HEK293 (cell line): Measurements from ENCODE around the gene DVL1.

Source experiments
- CTCF ChIA-PET: fragments of 350-600 bp; formaldehyde crosslinking; extraction: SDS; loops from one replicate; lab custom pipeline; 2021; ENCODE audit warnings: antibody characterized with exemption; lab: Yijun Ruan, JAX
- POLR2A ChIA-PET: fragments of 300-600 bp; formaldehyde crosslinking; extraction: SDS; loops from one replicate; lab custom pipeline; 2020; ENCODE audit warnings: antibody characterized with exemption, inconsistent platforms; lab: Yijun Ruan, JAX
- H3K27ac ChIP-seq: fragments of 200-500 bp; sonication (Bioruptor generic); 2 replicates; pipeline ENCODE4 v1.5.1; 2014; ENCODE audit warnings: low read depth, low read length, control low read depth, inconsistent platforms; ENCODE audit errors: extremely low read depth
- H3K36me3 ChIP-seq, 2 experiments: fragments of 200-500 bp in 1 of 2; sonication (Bioruptor generic) in 1 of 2; 1 replicate in 1 of 2; 2 replicates in 1 of 2; pipeline ENCODE4 v1.5.1; 2014 to 2017; ENCODE audit warnings: inconsistent platforms in 2 of 2, low read length in 2 of 2; ENCODE audit not compliant: control insufficient read depth in 2 of 2, insufficient read depth in 1 of 2
- H3K4me1 ChIP-seq: fragments of 200-500 bp; sonication (Bioruptor generic); 2 replicates; pipeline ENCODE4 v1.5.1; 2014; ENCODE audit warnings: mild to moderate bottlenecking, low read length, inconsistent platforms; ENCODE audit not compliant: control insufficient read depth, insufficient read depth
- H3K4me3 ChIP-seq: 2 replicates; pipeline ENCODE4 v1.5.1; 2011; ENCODE audit warnings: low read depth, mild to moderate bottlenecking, control low read depth, low read length, moderate library complexity
- H3K9me3 ChIP-seq: fragments of 200-500 bp; sonication (Bioruptor generic); 2 replicates; pipeline ENCODE4 v1.5.1; 2014; ENCODE audit warnings: low read depth, low read length, inconsistent platforms; ENCODE audit not compliant: control insufficient read depth, insufficient read depth
- BCL11B ChIP-seq: fragments of 450-650 bp; formaldehyde crosslinking; IDR thresholded peaks from 2 replicates; pipeline ENCODE4 v1.5.1; 2016; ENCODE audit warnings: low read depth, missing biosample characterization, missing genetic modification characterization
- GLIS1 ChIP-seq: fragments of 450-650 bp; formaldehyde crosslinking; IDR thresholded peaks from 2 replicates; pipeline ENCODE4 v1.5.1; 2016; ENCODE audit warnings: missing biosample characterization, missing genetic modification characterization
- GLIS2 ChIP-seq: fragments of 450-650 bp; formaldehyde crosslinking; IDR thresholded peaks from 2 replicates; pipeline ENCODE4 v1.5.1; 2016; ENCODE audit warnings: missing biosample characterization, missing genetic modification characterization
- HOXA7 ChIP-seq: sonication (generic); formaldehyde crosslinking; IDR thresholded peaks from 2 replicates; pipeline ENCODE4 v1.8.1; 2022; ENCODE audit warnings: missing genetic modification reagents, borderline replicate concordance
- KLF1 ChIP-seq: fragments of 450-650 bp; formaldehyde crosslinking; IDR thresholded peaks from 2 replicates; pipeline ENCODE4 v1.5.1; 2016; ENCODE audit warnings: missing biosample characterization, missing genetic modification characterization
- KLF7 ChIP-seq: fragments of 450-650 bp; formaldehyde crosslinking; IDR thresholded peaks from 2 replicates; pipeline ENCODE4 v1.5.1; 2016; ENCODE audit warnings: missing biosample characterization, missing genetic modification characterization, borderline replicate concordance
- KLF8 ChIP-seq: fragments of 450-650 bp; formaldehyde crosslinking; IDR thresholded peaks from 2 replicates; pipeline ENCODE4 v1.5.1; 2016; ENCODE audit warnings: missing biosample characterization, missing genetic modification characterization
- OSR2 ChIP-seq: fragments of 450-650 bp; formaldehyde crosslinking; IDR thresholded peaks from 2 replicates; pipeline ENCODE4 v1.5.1; 2016; ENCODE audit warnings: missing biosample characterization, missing genetic modification characterization
- ZBTB17 ChIP-seq: fragments of 450-650 bp; formaldehyde crosslinking; IDR thresholded peaks from 2 replicates; pipeline ENCODE4 v1.5.1; 2016; ENCODE audit warnings: missing biosample characterization, missing genetic modification characterization
- ZFHX2 ChIP-seq: fragments of 450-650 bp; formaldehyde crosslinking; conservative IDR thresholded peaks from 2 replicates; pipeline ENCODE4 v1.5.1; 2016; ENCODE audit warnings: missing biosample characterization, missing genetic modification characterization
- ZIC2 ChIP-seq: fragments of 450-650 bp; formaldehyde crosslinking; IDR thresholded peaks from 2 replicates; pipeline ENCODE4 v1.5.1; 2016; ENCODE audit warnings: missing biosample characterization, missing genetic modification characterization
- ZNF366 ChIP-seq: fragments of 450-650 bp; formaldehyde crosslinking; conservative IDR thresholded peaks from 2 replicates; pipeline ENCODE4 v1.5.1; 2016; ENCODE audit warnings: missing biosample characterization, missing genetic modification characterization
- ZNF423 ChIP-seq: fragments of 450-650 bp; formaldehyde crosslinking; IDR thresholded peaks from 2 replicates; pipeline ENCODE4 v1.5.1; 2016; ENCODE audit warnings: missing biosample characterization, missing genetic modification characterization
- ZNF513 ChIP-seq: fragments of 450-650 bp; IDR thresholded peaks from 2 replicates; pipeline ENCODE4 v1.5.1; 2018; ENCODE audit warnings: missing biosample characterization, missing genetic modification characterization
- ZNF544 ChIP-seq: fragments of 450-650 bp; formaldehyde crosslinking; IDR thresholded peaks from 2 replicates; pipeline ENCODE4 v1.5.0; 2017; ENCODE audit warnings: missing biosample characterization, missing genetic modification characterization
- ZNF621 ChIP-seq: fragments of 450-650 bp; formaldehyde crosslinking; IDR thresholded peaks from 2 replicates; pipeline ENCODE4 v1.5.1; 2017; ENCODE audit warnings: missing biosample characterization, missing genetic modification characterization
- ZNF777 ChIP-seq: fragments of 450-650 bp; formaldehyde crosslinking; IDR thresholded peaks from 2 replicates; pipeline ENCODE4 v1.5.1; 2017; ENCODE audit warnings: missing biosample characterization, missing genetic modification characterization, borderline replicate concordance
- TF ChIP-seq, protein P1 (sequence below): fragments of 450-650 bp; formaldehyde crosslinking; IDR thresholded peaks from 2 replicates; pipeline ENCODE4 v1.5.1; 2016; ENCODE audit warnings: missing biosample characterization, missing genetic modification characterization
- TF ChIP-seq, protein P2 (sequence below): fragments of 450-650 bp; formaldehyde crosslinking; IDR thresholded peaks from 2 replicates; pipeline ENCODE4 v1.5.1; 2016; ENCODE audit warnings: missing biosample characterization, missing genetic modification characterization
- TF ChIP-seq, protein P3 (sequence below): fragments of 450-650 bp; formaldehyde crosslinking; IDR thresholded peaks from 2 replicates; pipeline ENCODE4 v1.5.1; 2016; ENCODE audit warnings: missing biosample characterization, missing genetic modification characterization
- TF ChIP-seq, protein P4 (sequence below): fragments of 450-650 bp; formaldehyde crosslinking; IDR thresholded peaks from 2 replicates; pipeline ENCODE4; 2016; ENCODE audit warnings: missing biosample characterization, missing genetic modification characterization

Gene DVL1

GRCh38 chr1:1291548-1292441, 57.4 kb downstream of the DVL1 start (continued):
- TF ChIP-seq, protein P1, sequence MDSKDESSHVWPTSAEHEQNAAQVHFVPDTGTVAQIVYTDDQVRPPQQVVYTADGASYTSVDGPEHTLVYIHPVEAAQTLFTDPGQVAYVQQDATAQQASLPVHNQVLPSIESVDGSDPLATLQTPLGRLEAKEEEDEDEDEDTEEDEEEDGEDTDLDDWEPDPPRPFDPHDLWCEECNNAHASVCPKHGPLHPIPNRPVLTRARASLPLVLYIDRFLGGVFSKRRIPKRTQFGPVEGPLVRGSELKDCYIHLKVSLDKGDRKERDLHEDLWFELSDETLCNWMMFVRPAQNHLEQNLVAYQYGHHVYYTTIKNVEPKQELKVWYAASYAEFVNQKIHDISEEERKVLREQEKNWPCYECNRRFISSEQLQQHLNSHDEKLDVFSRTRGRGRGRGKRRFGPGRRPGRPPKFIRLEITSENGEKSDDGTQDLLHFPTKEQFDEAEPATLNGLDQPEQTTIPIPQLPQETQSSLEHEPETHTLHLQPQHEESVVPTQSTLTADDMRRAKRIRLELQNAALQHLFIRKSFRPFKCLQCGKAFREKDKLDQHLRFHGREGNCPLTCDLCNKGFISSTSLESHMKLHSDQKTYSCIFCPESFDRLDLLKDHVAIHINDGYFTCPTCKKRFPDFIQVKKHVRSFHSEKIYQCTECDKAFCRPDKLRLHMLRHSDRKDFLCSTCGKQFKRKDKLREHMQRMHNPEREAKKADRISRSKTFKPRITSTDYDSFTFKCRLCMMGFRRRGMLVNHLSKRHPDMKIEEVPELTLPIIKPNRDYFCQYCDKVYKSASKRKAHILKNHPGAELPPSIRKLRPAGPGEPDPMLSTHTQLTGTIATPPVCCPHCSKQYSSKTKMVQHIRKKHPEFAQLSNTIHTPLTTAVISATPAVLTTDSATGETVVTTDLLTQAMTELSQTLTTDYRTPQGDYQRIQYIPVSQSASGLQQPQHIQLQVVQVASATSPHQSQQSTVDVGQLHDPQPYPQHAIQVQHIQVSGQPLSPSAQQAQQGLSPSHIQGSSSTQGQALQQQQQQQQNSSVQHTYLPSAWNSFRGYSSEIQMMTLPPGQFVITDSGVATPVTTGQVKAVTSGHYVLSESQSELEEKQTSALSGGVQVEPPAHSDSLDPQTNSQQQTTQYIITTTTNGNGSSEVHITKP = peak; percentile 97
- no peak for TF ChIP-seq ZBTB17 (tag by site-specific recombination)
- TF ChIP-seq, protein P2, sequence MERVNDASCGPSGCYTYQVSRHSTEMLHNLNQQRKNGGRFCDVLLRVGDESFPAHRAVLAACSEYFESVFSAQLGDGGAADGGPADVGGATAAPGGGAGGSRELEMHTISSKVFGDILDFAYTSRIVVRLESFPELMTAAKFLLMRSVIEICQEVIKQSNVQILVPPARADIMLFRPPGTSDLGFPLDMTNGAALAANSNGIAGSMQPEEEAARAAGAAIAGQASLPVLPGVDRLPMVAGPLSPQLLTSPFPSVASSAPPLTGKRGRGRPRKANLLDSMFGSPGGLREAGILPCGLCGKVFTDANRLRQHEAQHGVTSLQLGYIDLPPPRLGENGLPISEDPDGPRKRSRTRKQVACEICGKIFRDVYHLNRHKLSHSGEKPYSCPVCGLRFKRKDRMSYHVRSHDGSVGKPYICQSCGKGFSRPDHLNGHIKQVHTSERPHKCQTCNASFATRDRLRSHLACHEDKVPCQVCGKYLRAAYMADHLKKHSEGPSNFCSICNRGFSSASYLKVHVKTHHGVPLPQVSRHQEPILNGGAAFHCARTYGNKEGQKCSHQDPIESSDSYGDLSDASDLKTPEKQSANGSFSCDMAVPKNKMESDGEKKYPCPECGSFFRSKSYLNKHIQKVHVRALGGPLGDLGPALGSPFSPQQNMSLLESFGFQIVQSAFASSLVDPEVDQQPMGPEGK (tag by site-specific recombination) = peak; percentile 60
- TF ChIP-seq ZNF366 = no peak
- TF ChIP-seq KLF8 (tag by site-specific recombination) = peak; percentile 54; the same call in 1 of the 2 replicates

DNA sequence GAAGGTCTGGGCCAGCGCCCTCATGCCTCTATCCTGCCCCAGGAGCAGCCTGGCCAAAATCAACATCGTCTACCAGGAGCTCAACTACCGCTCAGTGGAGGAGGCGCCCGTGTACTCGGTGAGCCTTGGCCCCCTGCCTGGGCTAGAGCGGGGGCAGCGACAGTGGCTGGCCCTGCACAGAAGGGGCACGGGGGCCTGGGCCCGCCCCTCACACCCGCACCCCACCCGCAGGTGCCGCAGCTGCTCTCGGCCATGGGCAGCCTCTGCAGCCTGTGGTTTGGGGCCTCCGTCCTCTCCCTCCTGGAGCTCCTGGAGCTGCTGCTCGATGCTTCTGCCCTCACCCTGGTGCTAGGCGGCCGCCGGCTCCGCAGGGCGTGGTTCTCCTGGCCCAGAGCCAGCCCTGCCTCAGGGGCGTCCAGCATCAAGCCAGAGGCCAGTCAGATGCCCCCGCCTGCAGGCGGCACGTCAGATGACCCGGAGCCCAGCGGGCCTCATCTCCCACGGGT, 58.1 kb downstream of the DVL1 start:
- ChIA-PET POLR2A (interaction anchor here (0.8 to 2.8 kb wide), 6 partner anchors 9 to 307 kb away, joined by 3 to 12 read pairs (median 4); partner anchors contain the start of gene UBE2J2), CTCF (interaction anchor here (0.5 to 4.3 kb wide), 23 partner anchors 9 to 412 kb away, joined by 3 to 76 read pairs (median 4); no protein-coding TSS in a partner anchor)
- Histone ChIP-seq H3K36me3 (peaks cover 0 to 28% of the 10 kb centered on the region in 2 experiments; a peak in 1 of 3 replicates), H3K4me1 (no peaks in the 10 kb centered on the region), H3K4me3 (no peak overlapping the region), H3K27ac (no peak overlapping the region), H3K9me3 (no peaks in the 10 kb centered on the region)
- no peak for TF ChIP-seq ZNF513
- peak; percentile 18; the same call in 1 of the 2 replicates for TF ChIP-seq ZNF423
- 0 out of 2 replicates have a peak, but pooled peaks have one; percentile 17 for TF ChIP-seq KLF8 (tag by site-specific recombination)
- TF ChIP-seq ZFHX2 = peak; percentile 48; the same call in 1 of the 2 replicates
- TF ChIP-seq ZIC2 (tag by site-specific recombination) = peak; percentile 89
- TF ChIP-seq ZNF777 = no peak
- peak; percentile 36; the same call in 1 of the 2 replicates for TF ChIP-seq GLIS2 (tag by site-specific recombination)
- TF ChIP-seq, protein P3, sequence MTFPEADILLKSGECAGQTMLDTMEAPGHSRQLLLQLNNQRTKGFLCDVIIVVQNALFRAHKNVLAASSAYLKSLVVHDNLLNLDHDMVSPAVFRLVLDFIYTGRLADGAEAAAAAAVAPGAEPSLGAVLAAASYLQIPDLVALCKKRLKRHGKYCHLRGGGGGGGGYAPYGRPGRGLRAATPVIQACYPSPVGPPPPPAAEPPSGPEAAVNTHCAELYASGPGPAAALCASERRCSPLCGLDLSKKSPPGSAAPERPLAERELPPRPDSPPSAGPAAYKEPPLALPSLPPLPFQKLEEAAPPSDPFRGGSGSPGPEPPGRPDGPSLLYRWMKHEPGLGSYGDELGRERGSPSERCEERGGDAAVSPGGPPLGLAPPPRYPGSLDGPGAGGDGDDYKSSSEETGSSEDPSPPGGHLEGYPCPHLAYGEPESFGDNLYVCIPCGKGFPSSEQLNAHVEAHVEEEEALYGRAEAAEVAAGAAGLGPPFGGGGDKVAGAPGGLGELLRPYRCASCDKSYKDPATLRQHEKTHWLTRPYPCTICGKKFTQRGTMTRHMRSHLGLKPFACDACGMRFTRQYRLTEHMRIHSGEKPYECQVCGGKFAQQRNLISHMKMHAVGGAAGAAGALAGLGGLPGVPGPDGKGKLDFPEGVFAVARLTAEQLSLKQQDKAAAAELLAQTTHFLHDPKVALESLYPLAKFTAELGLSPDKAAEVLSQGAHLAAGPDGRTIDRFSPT (tag by site-specific recombination) = 0 out of 2 replicates have a peak, but pooled peaks have one; percentile 23
- TF ChIP-seq ZNF544 = no peak
- TF ChIP-seq ZNF621 = no peak
- TF ChIP-seq, protein P2 (tag by site-specific recombination) = peak; percentile 51; the same call in 1 of the 2 replicates
- TF ChIP-seq KLF1 (tag by site-specific recombination) = peak; percentile 86
- TF ChIP-seq KLF7 (tag by site-specific recombination) = peak; percentile 85
- TF ChIP-seq GLIS1 (tag by site-specific recombination) = peak; percentile 60
- TF ChIP-seq, protein P4, sequence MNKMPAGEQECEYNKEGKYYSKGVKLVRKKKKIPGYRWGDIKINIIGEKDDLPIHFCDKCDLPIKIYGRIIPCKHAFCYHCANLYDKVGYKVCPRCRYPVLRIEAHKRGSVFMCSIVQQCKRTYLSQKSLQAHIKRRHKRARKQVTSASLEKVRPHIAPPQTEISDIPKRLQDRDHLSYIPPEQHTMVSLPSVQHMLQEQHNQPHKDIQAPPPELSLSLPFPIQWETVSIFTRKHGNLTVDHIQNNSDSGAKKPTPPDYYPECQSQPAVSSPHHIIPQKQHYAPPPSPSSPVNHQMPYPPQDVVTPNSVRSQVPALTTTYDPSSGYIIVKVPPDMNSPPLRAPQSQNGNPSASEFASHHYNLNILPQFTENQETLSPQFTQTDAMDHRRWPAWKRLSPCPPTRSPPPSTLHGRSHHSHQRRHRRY = no peak
- 0 out of 2 replicates have a peak, but pooled peaks have one; percentile 26 for TF ChIP-seq BCL11B (tag by site-specific recombination)
- TF ChIP-seq HOXA7 (CRISPR knock-in tag) = no peak
- TF ChIP-seq OSR2 (tag by site-specific recombination) = peak; percentile 86
